Stomach (tissue), 4 donors: ENCODE data around the gene INTS7.

Experiments
- POLR2AphosphoS5 ChIP-seq, 3 donors: sonication (generic); formaldehyde crosslinking; IDR thresholded peaks; one replicate each; pipeline ENCODE4 v1.6.1; 2016; ENCODE audit warnings: antibody characterized with exemption in 3 of 3
- TF ChIP-seq, protein P1 (sequence below), 7 experiments: fragments of 450-650 bp in 4 of 7; fragments of 200-600 bp in 3 of 7; sonication (generic) in 3 of 7; IDR thresholded peaks; one replicate each; pipeline ENCODE4 v1.5.1; 2016 to 2019; ENCODE audit warnings: antibody characterized with exemption in 7 of 7, control low read depth in 2 of 7, mild to moderate bottlenecking in 1 of 7

DNA sequence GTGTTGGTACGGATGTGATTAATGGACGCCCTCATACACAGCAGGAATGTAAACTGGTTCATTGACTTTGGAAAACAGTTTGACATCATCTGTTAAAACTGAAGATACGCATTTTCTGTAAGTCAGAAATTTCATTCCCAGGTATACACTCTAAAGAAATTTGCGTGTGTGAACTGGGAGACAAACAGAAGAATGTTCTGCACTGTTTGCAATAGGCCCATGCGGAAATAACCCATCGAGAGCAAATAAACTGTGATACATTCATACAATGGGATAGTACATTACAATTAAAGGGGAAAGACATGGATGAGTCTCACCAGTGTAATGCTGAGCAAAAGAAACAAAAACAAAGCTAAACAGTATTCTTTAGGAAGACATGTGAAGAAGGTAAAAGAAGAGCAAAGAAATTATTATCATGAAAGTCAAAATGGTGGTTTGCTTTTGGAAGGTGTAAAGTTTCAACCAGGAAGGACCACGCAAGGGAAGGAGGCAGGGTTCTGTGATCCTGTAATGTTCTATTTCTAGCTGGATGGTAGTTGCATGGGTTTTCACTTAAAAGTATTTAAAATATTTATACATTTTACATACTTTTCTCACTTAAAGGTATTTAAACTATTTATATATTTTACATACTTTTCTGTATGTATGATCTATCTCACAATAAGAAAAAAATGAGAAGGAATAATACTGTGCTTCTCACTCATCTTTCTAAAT lies 30.3 kb downstream of the INTS7 start:
- TF ChIP-seq, protein P1, sequence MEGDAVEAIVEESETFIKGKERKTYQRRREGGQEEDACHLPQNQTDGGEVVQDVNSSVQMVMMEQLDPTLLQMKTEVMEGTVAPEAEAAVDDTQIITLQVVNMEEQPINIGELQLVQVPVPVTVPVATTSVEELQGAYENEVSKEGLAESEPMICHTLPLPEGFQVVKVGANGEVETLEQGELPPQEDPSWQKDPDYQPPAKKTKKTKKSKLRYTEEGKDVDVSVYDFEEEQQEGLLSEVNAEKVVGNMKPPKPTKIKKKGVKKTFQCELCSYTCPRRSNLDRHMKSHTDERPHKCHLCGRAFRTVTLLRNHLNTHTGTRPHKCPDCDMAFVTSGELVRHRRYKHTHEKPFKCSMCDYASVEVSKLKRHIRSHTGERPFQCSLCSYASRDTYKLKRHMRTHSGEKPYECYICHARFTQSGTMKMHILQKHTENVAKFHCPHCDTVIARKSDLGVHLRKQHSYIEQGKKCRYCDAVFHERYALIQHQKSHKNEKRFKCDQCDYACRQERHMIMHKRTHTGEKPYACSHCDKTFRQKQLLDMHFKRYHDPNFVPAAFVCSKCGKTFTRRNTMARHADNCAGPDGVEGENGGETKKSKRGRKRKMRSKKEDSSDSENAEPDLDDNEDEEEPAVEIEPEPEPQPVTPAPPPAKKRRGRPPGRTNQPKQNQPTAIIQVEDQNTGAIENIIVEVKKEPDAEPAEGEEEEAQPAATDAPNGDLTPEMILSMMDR (IDR thresholded peaks at IDR 0.05): no peak
- no peak for TF ChIP-seq POLR2AphosphoS5 (IDR thresholded peaks at IDR 0.05)
